ENCODE results near the gene ZNF836. TPM values are rescaled to one million over a fixed set of nuclear protein-coding genes. Genes with fewer than 3 reads are reported as not detected.
A peak's percentile ranks its signal among the peaks of the same experiment; 100 is the strongest.

The ZNF836 gene
- polyA plus RNA-seq, 1 donor from 2014 or later: 14.0 TPM

- Mint-ChIP-seq H3K9me3 (no peaks in the 10 kb centered on the region), H3K36me3 (peaks cover 3% of the 10 kb centered on the region), H3K27me3 (no peaks in the 10 kb centered on the region), H3K27ac (peak overlapping the region in 1 of 3 donors; percentile 42), H3K4me3 (peak overlapping the region in 1 of 4 donors; percentile 3), H3K4me1 (peaks cover 28 to 48% (median 48%) of the 10 kb centered on the region in 3 donors)
These were observed 25.0 kb upstream of the ZNF836 start for GRCh38 chr19:52196256-52196967.

GRCh38 chr19:52191951-52192350, 20.5 kb upstream of the ZNF836 start:
- H3K9me3 Mint-ChIP-seq: no peaks in the 10 kb centered on the region
- H3K27me3 Mint-ChIP-seq: no peaks in the 10 kb centered on the region
- peak overlapping the region; percentile 79 to 99 (median 89) for H3K4me3 Mint-ChIP-seq
- H3K27ac Mint-ChIP-seq: peak overlapping the region; percentile 25 to 92 (median 88)
- peaks cover 36 to 45% (median 44%) of the 10 kb centered on the region in 3 donors for H3K4me1 Mint-ChIP-seq
- peaks cover 3% of the 10 kb centered on the region for H3K36me3 Mint-ChIP-seq

DNA sequence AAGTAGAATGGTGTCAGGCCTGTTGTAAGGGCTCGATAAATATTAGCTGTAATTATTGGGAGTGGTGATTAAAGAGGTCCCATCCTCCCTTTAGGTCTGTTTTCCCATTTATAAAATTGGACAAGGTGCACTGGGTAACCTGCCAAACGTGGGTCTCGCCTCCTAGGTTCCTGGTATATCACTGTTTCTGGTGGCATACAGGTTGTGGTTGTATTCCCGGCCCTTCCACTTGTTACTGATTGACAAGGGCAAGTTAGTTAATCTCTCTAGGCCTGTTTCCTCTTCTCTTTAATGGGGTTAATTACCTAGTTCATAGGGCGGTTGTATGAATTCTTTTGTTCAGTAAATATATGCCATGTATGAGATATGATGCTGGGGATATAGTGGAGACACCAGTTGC, 20.0 kb upstream of the ZNF836 start:
- H3K27ac Mint-ChIP-seq: peak overlapping the region; percentile 73 to 92 (median 88)
- H3K9me3 Mint-ChIP-seq: no peaks in the 10 kb centered on the region
- H3K27me3 Mint-ChIP-seq: no peaks in the 10 kb centered on the region
- H3K4me1 Mint-ChIP-seq: peaks cover 35 to 42% (median 41%) of the 10 kb centered on the region in 3 donors
- H3K4me3 Mint-ChIP-seq: peak overlapping the region; percentile 79 to 99 (median 90)
- peaks cover 3% of the 10 kb centered on the region for H3K36me3 Mint-ChIP-seq

GRCh38 chr19:52190487-52191293, 19.3 kb upstream of the ZNF836 start:
- Mint-ChIP-seq H3K4me3 (peak overlapping the region; percentile 79 to 99 (median 99)), H3K27ac (peak overlapping the region; percentile 92 to 100 (median 100)), H3K27me3 (no peaks in the 10 kb centered on the region), H3K36me3 (peaks cover 3% of the 10 kb centered on the region), H3K4me1 (peaks cover 32 to 40% (median 39%) of the 10 kb centered on the region in 3 donors), H3K9me3 (no peaks in the 10 kb centered on the region)

- Mint-ChIP-seq H3K4me1 (peaks cover 32 to 36% (median 34%) of the 10 kb centered on the region in 3 donors), H3K27ac (peak within 1 kb of the TSS; percentile 86 to 100 (median 100)), H3K36me3 (peaks cover 3% of the 10 kb centered on the region), H3K9me3 (no peaks in the 10 kb centered on the region), H3K4me3 (peak within 1 kb of the TSS; percentile 79 to 99 (median 99)), H3K27me3 (no peaks in the 10 kb centered on the region)
These were observed 18.5 kb upstream of the ZNF836 start, which contains the start of gene PPP2R1A for GRCh38 chr19:52189735-52190486. Gene PPP2R1A (plus strand): TSS chr19:52190052. CDS start chr19:52190097, 45 bp downstream.

DNA sequence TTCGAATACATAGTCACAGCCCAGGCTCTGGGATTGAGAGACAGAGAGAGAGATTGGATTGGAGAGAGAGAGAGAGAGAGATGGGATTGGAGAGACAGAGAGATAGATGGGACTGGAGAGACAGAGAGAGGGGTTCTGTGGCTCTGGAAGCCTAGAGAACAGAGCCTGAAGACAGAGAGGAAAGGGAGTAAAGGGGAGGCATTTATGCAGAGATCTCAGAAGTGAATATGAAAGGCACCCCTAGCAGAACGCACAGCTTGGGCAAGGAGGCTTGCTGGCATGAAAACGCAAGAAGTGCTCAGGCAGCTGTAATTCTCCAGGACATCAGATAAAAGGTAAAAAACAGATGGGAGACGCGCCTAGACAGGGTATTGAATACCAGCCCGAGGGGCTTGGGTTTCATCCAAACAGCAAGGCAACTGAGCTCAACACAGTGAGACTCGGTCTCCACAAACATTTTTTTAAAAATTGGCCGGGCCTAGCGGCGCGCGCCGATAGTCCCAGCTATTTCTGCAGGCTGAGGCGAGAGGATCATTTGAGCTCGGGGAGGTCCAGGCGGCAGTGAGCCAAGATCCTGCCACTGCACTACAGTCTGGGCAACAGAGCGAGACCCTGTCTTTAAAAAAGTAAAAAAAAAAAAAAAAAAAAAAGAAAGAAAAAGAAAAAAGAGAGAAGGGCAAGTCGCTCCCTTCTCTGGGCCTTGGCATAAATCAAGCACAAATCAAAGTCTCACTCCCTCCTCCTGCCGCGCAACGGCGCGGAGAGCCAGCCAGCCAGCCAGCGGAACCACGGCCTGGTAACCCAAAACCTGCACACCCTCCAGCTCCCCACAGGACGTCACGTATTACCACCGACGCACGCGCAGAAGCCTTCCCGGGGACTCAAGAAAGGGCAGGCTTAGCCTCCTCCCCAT, 17.7 kb upstream of the ZNF836 start:
- no peaks in the 10 kb centered on the region for H3K9me3 Mint-ChIP-seq
- peaks cover 3% of the 10 kb centered on the region for H3K36me3 Mint-ChIP-seq
- peaks cover 23 to 28% (median 26%) of the 10 kb centered on the region in 3 donors for H3K4me1 Mint-ChIP-seq
- H3K27me3 Mint-ChIP-seq: no peaks in the 10 kb centered on the region
- H3K27ac Mint-ChIP-seq: peak overlapping the region; percentile 86 to 100 (median 100)
- peak overlapping the region; percentile 79 to 99 (median 99) for H3K4me3 Mint-ChIP-seq

DNA sequence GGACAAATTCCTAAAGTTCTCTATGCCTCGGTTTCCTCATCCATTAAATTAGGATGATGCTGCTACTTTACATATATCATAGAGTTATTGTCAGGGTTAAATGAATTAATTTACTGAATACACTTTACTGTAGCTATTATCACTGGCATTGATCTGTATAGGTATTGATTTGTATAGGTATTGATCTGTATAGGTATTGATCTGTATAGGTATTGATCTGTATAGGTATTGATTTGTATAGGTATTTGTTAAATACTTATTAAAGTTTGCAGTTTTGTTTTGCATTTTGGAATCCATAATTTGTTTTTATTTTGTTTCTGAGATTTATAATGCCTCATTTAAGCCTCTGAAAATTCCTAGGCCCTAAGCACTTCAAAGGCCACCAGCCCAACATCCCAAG, 16.0 kb upstream of the ZNF836 start:
- H3K27ac Mint-ChIP-seq: peak overlapping the region in 1 of 3 donors; percentile 100
- H3K4me3 Mint-ChIP-seq: no peak overlapping the region
- H3K36me3 Mint-ChIP-seq: no peaks in the 10 kb centered on the region
- H3K27me3 Mint-ChIP-seq: no peaks in the 10 kb centered on the region
- no peaks in the 10 kb centered on the region for H3K9me3 Mint-ChIP-seq
- peaks cover 19 to 20% (median 20%) of the 10 kb centered on the region in 3 donors for H3K4me1 Mint-ChIP-seq

DNA sequence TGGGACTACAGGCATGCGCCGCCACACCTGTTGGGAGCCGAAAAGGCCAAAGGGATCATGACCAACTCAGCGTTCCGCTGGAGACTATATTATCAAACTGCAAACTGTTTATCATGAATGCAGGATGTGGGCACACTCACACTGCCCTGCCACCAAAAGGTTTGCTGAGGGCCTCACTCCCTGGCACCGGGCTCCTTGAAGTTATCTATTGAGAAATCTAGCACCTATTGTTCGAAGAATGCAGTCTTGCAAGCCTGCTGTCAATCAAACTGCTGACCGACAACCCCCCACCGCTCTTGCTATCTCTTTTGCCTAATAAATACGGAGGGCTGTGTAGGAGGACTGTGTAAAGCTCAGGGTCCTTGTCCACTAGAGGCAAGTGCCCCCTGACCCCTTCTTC, 5.2 kb upstream of the ZNF836 start:
- H3K9me3 Mint-ChIP-seq: peaks cover 0 to 3% (median 0%) of the 10 kb centered on the region in 3 donors
- peak overlapping the region in 1 of 3 donors; percentile 55 for H3K27ac Mint-ChIP-seq

GRCh38 chr19:52172347-52172746, 926 bp upstream of the ZNF836 start:
- Mint-ChIP-seq H3K27ac (peak overlapping the region in 2 of 3 donors; percentile 27 to 78), H3K4me3 (peak overlapping the region in 3 of 4 donors; percentile 90 to 97 (median 93)), H3K36me3 (peaks cover 15% of the 10 kb centered on the region), H3K9me3 (peaks cover 3 to 4% (median 3%) of the 10 kb centered on the region in 3 donors), H3K27me3 (no peaks in the 10 kb centered on the region), H3K4me1 (peaks cover 14 to 16% (median 16%) of the 10 kb centered on the region in 3 donors)

More for the DNA sequence above, 5.2 kb upstream of the ZNF836 start:
- H3K27me3 Mint-ChIP-seq: no peaks in the 10 kb centered on the region
- H3K4me3 Mint-ChIP-seq: peak overlapping the region in 2 of 4 donors; percentile 45 to 68
- H3K4me1 Mint-ChIP-seq: no peaks in the 10 kb centered on the region
- peaks cover 7% of the 10 kb centered on the region for H3K36me3 Mint-ChIP-seq

DNA sequence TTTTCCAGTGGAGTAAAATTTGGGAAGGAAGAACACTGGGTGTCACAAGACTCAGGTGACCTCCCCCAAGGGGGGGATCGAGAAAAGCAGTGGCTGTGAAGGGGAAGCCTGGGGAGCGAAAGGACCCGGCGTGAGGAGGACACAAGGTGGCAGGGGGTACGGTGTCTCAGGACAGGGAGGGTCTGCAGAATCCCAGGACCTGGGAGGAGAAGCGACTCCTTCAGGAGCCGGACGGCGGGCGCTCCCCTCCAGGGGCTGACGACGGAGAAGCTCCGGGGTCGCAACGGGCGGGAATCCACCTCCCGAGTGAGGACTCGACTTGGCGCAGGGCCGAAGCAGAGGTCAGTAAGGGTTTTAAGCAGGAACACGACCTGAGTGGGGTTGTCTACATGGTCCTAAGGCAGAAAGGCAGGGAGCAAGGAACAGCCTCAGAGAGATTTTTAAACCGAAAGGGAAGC, 529 bp downstream of the ZNF836 start:
- H3K27me3 Mint-ChIP-seq: no peaks in the 10 kb centered on the region
- peaks cover 15% of the 10 kb centered on the region for H3K36me3 Mint-ChIP-seq
- H3K4me1 Mint-ChIP-seq: peaks cover 14 to 16% (median 16%) of the 10 kb centered on the region in 3 donors
- peaks cover 3 to 4% (median 3%) of the 10 kb centered on the region in 3 donors for H3K9me3 Mint-ChIP-seq
- H3K27ac Mint-ChIP-seq: peak overlapping the region; percentile 78 to 97 (median 94)
- peak overlapping the region; percentile 90 to 99 (median 95) for H3K4me3 Mint-ChIP-seq

DNA sequence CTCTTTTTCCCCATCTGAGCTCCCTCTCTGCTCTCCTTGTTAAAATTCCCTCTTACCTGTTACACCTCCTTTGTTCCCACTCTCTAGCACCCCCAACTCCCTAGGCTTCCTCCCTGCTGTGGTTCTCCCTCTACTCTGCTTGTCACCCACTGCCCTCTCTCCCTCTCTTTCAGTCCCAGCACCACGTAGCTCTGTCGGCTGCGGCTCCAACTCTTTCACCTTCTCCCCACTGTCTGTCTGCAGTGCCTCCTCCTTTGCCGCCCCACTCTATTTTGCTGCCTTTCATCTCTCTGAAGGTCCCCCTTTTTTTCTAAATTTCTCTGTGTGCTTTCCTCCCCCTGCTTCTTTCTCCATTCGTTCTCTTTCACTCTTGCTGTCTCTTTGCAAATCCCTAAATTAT, 1.1 kb downstream of the ZNF836 start:
- Mint-ChIP-seq H3K9me3 (peaks cover 0 to 7% (median 5%) of the 10 kb centered on the region in 3 donors), H3K27me3 (no peaks in the 10 kb centered on the region), H3K27ac (peak overlapping the region; percentile 78 to 97 (median 94)), H3K4me1 (peaks cover 14 to 16% (median 16%) of the 10 kb centered on the region in 3 donors), H3K36me3 (peaks cover 17% of the 10 kb centered on the region), H3K4me3 (peak overlapping the region; percentile 90 to 99 (median 95))

DNA sequence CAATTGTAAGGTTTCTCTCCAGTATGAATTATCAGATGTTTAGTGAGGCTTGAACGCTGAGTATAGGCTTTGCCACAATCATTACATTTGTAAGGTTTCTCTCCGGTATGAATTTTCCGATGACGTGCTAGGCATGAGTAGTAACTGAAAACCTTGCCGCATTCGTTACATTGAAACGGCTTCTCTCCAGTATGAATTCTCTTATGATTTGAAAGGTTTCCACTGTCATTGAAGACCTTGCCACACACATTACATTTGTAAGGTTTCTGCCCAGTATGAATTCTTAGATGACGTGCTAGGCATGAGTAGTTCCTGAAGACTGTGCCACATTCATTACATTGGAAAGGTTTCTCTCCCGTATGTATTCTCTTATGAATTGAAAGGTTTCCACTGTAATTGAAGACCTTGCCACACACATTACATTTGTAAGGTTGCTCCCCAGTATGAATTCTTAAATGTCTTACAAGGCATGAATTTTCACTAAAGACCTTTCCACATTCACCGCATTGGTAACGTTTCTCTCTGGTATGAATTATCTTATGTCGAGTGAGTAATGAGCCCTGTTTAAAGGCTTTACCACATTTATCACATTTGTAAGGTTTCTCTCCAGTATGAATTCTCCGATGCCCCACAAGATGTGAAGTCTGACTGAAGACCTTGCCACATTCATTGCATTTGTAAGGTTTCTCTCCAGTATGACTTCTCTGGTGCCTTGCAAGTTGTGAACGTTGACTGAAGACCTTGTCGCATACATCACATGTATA, 15.6 kb downstream of the ZNF836 start:
- Mint-ChIP-seq H3K36me3 (peaks cover 37% of the 10 kb centered on the region), H3K27me3 (no peaks in the 10 kb centered on the region), H3K9me3 (peaks cover 33 to 56% (median 52%) of the 10 kb centered on the region in 3 donors), H3K4me3 (peak overlapping the region in 2 of 4 donors; percentile 18 to 33), H3K4me1 (peaks cover 0 to 3% (median 0%) of the 10 kb centered on the region in 3 donors), H3K27ac (peak overlapping the region in 1 of 3 donors; percentile 23)

GRCh38 chr19:52148256-52148655, 23.2 kb downstream of the ZNF836 start:
- Mint-ChIP-seq H3K27me3 (no peaks in the 10 kb centered on the region), H3K9me3 (peaks cover 5 to 28% (median 15%) of the 10 kb centered on the region in 3 donors)

More at GRCh38 chr19:52148256-52148655, 23.2 kb downstream of the ZNF836 start:
- no peak overlapping the region for H3K4me3 Mint-ChIP-seq
- peaks cover 4% of the 10 kb centered on the region for H3K36me3 Mint-ChIP-seq
- peaks cover 0 to 5% (median 1%) of the 10 kb centered on the region in 3 donors for H3K4me1 Mint-ChIP-seq
- H3K27ac Mint-ChIP-seq: no peak overlapping the region

Data from IgD-negative memory B cell (primary cell).